Thyroid gland (tissue), 4 donors: ENCODE results near the gene PTPRN2.

Source experiments
- CTCF ChIP-seq, 6 experiments: fragments of 200-600 bp in 3 of 6; fragments of 450-650 bp in 3 of 6; sonication (generic) in 3 of 6; IDR thresholded peaks; one replicate each; pipeline ENCODE4 v1.5.1; 2016 to 2019; ENCODE audit warnings: antibody characterized with exemption in 6 of 6, mild to moderate bottlenecking in 2 of 6, inconsistent platforms in 1 of 6, moderate library complexity in 1 of 6
- POLR2A ChIP-seq, 2 donors: fragments of 450-650 bp; IDR thresholded peaks; one replicate each; pipeline ENCODE4 v1.6.1; 2017; ENCODE audit warnings: antibody characterized with exemption in 2 of 2, mild to moderate bottlenecking in 2 of 2, moderate library complexity in 1 of 2

GRCh38 chr7:158070222-158070920, 517.3 kb downstream of the PTPRN2 start:
- TF ChIP-seq CTCF (IDR thresholded peaks at IDR 0.05) (no peak), POLR2A (IDR thresholded peaks at IDR 0.05) (no peak)
